HL-60 (cell line): Measurements from ENCODE around the gene ATP5PO.

Experiments
- DNase-seq, 2 experiments: peaks; one replicate each; pipeline ENCODE4 v3.0.0-alpha.2; 2010 to 2020; ENCODE audit warnings: low read depth in 1 of 2, low spot score in 1 of 2
- H3K27ac ChIP-seq: fragments of 250-450 bp; sonication (Bioruptor Pico); replicated peaks from 2 replicates; pipeline ENCODE4 v1.5.1; 2020; ENCODE audit warnings: mild to moderate bottlenecking, moderate library complexity
- H3K27me3 ChIP-seq: fragments of 250-450 bp; sonication (Bioruptor Pico); 2 replicates; pipeline ENCODE4 v1.5.1; 2021; ENCODE audit warnings: mild to moderate bottlenecking, moderate library complexity; ENCODE audit not compliant: insufficient read depth, poor library complexity, severe bottlenecking
- H3K4me3 ChIP-seq: replicated peaks from 2 replicates; pipeline ENCODE4 v1.5.1; 2011; ENCODE audit warnings: mild to moderate bottlenecking, control low read depth, low read length; ENCODE audit not compliant: insufficient read depth
- GABPA ChIP-seq: IDR thresholded peaks from 2 replicates; pipeline ENCODE4 v1.6.1; 2012; ENCODE audit warnings: low read depth
- POLR2AphosphoS5 ChIP-seq: IDR thresholded peaks from 2 replicates; pipeline ENCODE4 v1.6.1; 2012; ENCODE audit warnings: low read depth
- SPI1 ChIP-seq: IDR thresholded peaks from 2 replicates; pipeline ENCODE4 v1.6.1; 2012; ENCODE audit warnings: low read depth, mild to moderate bottlenecking, borderline replicate concordance
- TF ChIP-seq, protein P1 (sequence below): IDR thresholded peaks from one replicate; pipeline ENCODE4 v1.5.1; 2011; ENCODE audit warnings: low read length, control low read depth, inconsistent platforms; ENCODE audit not compliant: insufficient read depth
- TF ChIP-seq, protein P2 (sequence below): IDR thresholded peaks from 2 replicates; pipeline ENCODE4 v1.6.1; 2012; ENCODE audit warnings: low read depth; ENCODE audit not compliant: insufficient replicate concordance

Gene ATP5PO

DNA sequence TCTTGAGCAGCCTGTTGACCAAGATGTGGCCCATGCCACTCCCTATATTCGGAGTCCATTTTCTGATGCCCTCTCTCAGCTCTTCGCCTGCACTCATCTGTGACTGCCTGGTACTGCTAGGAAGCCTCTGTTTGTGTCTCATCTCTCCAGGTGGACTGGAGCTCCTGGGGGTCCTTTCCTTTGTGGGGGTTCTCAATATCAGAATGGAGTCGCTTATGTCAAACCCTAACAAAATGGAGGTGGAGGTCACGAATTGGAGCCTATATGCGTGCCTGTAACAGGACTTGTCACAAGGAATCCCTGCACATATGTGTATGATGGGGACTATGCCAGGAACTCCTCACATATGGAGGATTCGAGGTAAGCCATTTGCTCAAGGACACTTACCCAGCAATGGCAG is 46.7 kb upstream of the ATP5PO start:
- Histone ChIP-seq H3K27ac (no peak overlapping the region), H3K27me3 (no peaks in the 10 kb centered on the region), H3K4me3 (no peak overlapping the region)
- DNase-seq = no peak
- no peak for TF ChIP-seq GABPA
- TF ChIP-seq, protein P1, sequence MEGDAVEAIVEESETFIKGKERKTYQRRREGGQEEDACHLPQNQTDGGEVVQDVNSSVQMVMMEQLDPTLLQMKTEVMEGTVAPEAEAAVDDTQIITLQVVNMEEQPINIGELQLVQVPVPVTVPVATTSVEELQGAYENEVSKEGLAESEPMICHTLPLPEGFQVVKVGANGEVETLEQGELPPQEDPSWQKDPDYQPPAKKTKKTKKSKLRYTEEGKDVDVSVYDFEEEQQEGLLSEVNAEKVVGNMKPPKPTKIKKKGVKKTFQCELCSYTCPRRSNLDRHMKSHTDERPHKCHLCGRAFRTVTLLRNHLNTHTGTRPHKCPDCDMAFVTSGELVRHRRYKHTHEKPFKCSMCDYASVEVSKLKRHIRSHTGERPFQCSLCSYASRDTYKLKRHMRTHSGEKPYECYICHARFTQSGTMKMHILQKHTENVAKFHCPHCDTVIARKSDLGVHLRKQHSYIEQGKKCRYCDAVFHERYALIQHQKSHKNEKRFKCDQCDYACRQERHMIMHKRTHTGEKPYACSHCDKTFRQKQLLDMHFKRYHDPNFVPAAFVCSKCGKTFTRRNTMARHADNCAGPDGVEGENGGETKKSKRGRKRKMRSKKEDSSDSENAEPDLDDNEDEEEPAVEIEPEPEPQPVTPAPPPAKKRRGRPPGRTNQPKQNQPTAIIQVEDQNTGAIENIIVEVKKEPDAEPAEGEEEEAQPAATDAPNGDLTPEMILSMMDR = no peak
- no peak for TF ChIP-seq POLR2AphosphoS5
- TF ChIP-seq SPI1 = no peak
- TF ChIP-seq, protein P2, sequence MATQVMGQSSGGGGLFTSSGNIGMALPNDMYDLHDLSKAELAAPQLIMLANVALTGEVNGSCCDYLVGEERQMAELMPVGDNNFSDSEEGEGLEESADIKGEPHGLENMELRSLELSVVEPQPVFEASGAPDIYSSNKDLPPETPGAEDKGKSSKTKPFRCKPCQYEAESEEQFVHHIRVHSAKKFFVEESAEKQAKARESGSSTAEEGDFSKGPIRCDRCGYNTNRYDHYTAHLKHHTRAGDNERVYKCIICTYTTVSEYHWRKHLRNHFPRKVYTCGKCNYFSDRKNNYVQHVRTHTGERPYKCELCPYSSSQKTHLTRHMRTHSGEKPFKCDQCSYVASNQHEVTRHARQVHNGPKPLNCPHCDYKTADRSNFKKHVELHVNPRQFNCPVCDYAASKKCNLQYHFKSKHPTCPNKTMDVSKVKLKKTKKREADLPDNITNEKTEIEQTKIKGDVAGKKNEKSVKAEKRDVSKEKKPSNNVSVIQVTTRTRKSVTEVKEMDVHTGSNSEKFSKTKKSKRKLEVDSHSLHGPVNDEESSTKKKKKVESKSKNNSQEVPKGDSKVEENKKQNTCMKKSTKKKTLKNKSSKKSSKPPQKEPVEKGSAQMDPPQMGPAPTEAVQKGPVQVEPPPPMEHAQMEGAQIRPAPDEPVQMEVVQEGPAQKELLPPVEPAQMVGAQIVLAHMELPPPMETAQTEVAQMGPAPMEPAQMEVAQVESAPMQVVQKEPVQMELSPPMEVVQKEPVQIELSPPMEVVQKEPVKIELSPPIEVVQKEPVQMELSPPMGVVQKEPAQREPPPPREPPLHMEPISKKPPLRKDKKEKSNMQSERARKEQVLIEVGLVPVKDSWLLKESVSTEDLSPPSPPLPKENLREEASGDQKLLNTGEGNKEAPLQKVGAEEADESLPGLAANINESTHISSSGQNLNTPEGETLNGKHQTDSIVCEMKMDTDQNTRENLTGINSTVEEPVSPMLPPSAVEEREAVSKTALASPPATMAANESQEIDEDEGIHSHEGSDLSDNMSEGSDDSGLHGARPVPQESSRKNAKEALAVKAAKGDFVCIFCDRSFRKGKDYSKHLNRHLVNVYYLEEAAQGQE = no peak

DNA sequence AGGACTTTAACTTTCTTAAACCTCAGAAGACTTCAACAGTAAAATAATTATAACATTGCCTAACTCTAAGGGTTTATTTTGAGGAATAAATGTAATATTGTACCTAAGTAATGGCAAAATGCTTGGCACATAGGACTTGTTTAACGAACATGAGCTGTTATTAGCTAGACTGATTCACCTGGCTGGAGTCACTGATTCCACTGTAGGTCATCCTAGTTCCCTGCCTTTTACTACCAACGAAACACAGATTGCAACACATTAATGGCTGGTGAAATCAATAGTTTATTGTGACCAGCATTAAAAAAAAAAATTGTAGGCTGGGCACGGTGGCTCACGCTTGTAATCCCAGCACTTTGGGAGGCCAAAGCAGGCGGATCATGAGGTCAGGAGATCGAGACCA is 45.5 kb upstream of the ATP5PO start:
- Histone ChIP-seq H3K27me3 (no peaks in the 10 kb centered on the region), H3K27ac (no peak overlapping the region), H3K4me3 (no peak overlapping the region)
- TF ChIP-seq POLR2AphosphoS5 = no peak
- TF ChIP-seq, protein P2 = no peak
- TF ChIP-seq, protein P1 = no peak
- no peak for TF ChIP-seq GABPA
- TF ChIP-seq SPI1 = no peak
- DNase-seq = no peak

DNA sequence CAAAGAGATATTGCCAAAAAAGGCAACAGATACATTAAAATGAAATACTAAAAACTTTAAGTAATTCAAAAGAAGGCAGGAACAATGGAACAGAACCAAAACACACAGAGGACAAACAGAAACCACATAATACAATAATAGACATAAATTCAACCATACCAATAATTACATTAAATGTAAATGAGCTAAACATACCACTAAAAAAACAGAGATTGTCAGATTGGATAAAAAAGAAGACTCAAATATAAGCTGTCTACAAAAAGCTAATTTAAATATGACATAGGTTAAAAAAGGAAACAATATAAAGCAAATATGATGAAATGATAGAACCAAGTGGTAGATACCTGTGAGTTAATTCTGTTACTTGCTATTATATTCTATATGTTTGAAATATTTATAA is 44.1 kb upstream of the ATP5PO start:
- no peak for DNase-seq
- no peaks in the 10 kb centered on the region for H3K27me3 ChIP-seq

More for the DNA sequence above, 44.1 kb upstream of the ATP5PO start:
- no peak overlapping the region for H3K4me3 ChIP-seq
- H3K27ac ChIP-seq = no peak overlapping the region
- TF ChIP-seq SPI1 = no peak
- TF ChIP-seq POLR2AphosphoS5 = no peak
- TF ChIP-seq, protein P2 = no peak
- TF ChIP-seq, protein P1 = no peak
- no peak for TF ChIP-seq GABPA
